ENCODE measurements around the gene TMEM135.
"Not testable (repeated sequence)": the region's sequence is repeated elsewhere in the genome, so short reads cannot be mapped to it uniquely, and the experiment has no call there.

TMEM135 gene

DNA sequence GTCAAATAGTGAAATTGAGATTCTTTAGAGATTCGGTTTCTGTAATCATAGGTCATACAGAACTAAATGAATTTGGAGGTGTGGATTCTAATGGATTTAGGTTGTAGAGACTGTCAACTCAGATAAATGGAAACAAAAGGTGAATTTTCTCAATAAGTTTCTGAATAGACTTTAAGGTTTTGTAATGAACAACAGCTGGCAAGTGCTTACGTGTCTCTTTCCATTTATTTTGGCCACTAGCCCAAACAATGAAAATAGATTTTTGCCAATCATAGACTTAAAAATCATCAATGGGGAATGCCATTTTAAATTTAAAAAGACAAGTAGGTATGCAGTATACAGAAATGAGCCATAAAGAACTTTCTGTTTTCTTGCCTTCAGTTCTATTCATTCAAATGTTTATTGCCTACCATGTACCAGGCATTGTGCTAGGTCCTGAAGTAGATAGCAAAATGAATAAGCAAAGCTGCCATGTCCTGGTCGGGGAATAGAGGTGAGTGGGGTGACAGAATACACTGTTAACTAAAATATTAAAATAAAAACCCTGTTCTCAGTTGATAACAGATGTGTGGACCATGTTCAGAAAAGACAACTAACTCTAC, 16.9 kb upstream of the TMEM135 start:
- H3K4me3 ChIP-seq (ENCODE audit: insufficient read length, low read depth): no peak overlapping the region
- H3K36me3 ChIP-seq (ENCODE audit: insufficient read depth, insufficient read length, low read length): no peaks in the 10 kb centered on the region
- peaks cover 4% of the 10 kb centered on the region for H3K4me1 ChIP-seq (ENCODE audit: insufficient read depth, insufficient read length)
- no peak for DNase-seq (ENCODE audit: low read depth, low spot score)
- no peak for TF ChIP-seq ZNF274 (IDR thresholded peaks at IDR 0.05; ENCODE audit: low read depth, low read length)
- TF ChIP-seq SUZ12 (IDR thresholded peaks at IDR 0.05; ENCODE audit: extremely low read depth, insufficient read depth, insufficient read length): no peak
- no peak for TF ChIP-seq YY1 (IDR thresholded peaks at IDR 0.05; ENCODE audit: insufficient read depth, insufficient read length)
- H3K27me3 ChIP-seq (ENCODE audit: insufficient read depth, insufficient read length): no peaks in the 10 kb centered on the region
- H3K9me3 ChIP-seq (ENCODE audit: insufficient read depth, low read length): no peaks in the 10 kb centered on the region
- no peak overlapping the region for H3K9ac ChIP-seq (ENCODE audit: insufficient read length, low read depth)

DNA sequence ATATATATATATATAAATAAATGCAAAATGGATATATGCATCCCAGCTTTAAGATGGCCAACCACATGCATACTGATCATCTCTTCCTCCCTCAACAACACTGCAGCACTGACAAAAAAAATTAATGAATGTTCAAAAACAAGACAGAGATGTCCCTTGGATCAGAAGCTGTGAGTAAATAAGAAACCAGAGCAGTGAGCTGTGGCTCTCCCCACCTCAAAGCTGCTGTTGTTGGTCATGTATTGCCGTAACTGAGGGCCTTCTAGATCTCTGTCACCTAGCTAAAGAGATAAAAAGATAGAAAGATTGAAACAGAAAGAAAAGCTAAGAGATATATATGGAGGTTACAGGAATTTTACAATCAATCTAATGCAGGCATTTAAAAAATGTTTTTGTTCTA, 15.5 kb upstream of the TMEM135 start:
- H3K9ac ChIP-seq (ENCODE audit: insufficient read length, low read depth): no peak overlapping the region
- H3K36me3 ChIP-seq (ENCODE audit: insufficient read depth, insufficient read length, low read length): no peaks in the 10 kb centered on the region
- TF ChIP-seq ZNF274 (IDR thresholded peaks at IDR 0.05; ENCODE audit: low read depth, low read length) (no peak), YY1 (IDR thresholded peaks at IDR 0.05; ENCODE audit: insufficient read depth, insufficient read length) (no peak), SUZ12 (IDR thresholded peaks at IDR 0.05; ENCODE audit: extremely low read depth, insufficient read depth, insufficient read length) (no peak)
- no peaks in the 10 kb centered on the region for H3K27me3 ChIP-seq (ENCODE audit: insufficient read depth, insufficient read length)
- peaks cover 4% of the 10 kb centered on the region for H3K4me1 ChIP-seq (ENCODE audit: insufficient read depth, insufficient read length)
- no peaks in the 10 kb centered on the region for H3K9me3 ChIP-seq (ENCODE audit: insufficient read depth, low read length)
- no peak for DNase-seq (ENCODE audit: low read depth, low spot score)
- H3K4me3 ChIP-seq (ENCODE audit: insufficient read length, low read depth): no peak overlapping the region

DNA sequence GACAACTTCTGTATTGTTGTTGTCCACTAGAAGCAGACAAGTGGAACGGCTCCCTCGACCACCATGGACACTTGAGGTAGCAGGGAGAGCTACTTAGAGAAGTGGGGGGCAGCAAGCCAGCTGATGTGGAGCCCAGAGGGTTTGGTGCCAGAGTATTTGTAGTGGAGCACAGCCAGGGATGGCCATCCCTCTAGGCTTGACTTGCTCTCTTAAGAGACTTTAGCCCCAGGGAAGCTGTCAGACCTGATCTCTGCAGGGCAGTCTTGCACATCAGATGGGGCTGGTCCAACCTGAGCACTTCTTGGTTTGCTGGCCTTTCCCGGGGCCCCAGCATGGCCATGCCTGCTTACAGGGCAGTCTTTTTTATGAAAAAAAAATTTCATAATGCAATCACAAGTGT, 15.0 kb upstream of the TMEM135 start:
- Histone ChIP-seq H3K9ac (ENCODE audit: insufficient read length, low read depth) (no peak overlapping the region), H3K4me1 (ENCODE audit: insufficient read depth, insufficient read length) (peaks cover 4% of the 10 kb centered on the region), H3K4me3 (ENCODE audit: insufficient read length, low read depth) (no peak overlapping the region), H3K36me3 (ENCODE audit: insufficient read depth, insufficient read length, low read length) (no peaks in the 10 kb centered on the region), H3K9me3 (ENCODE audit: insufficient read depth, low read length) (no peaks in the 10 kb centered on the region), H3K27me3 (ENCODE audit: insufficient read depth, insufficient read length) (no peaks in the 10 kb centered on the region)
- DNase-seq (ENCODE audit: low read depth, low spot score): no peak
- TF ChIP-seq SUZ12 (IDR thresholded peaks at IDR 0.05; ENCODE audit: extremely low read depth, insufficient read depth, insufficient read length): no peak
- no peak for TF ChIP-seq ZNF274 (IDR thresholded peaks at IDR 0.05; ENCODE audit: low read depth, low read length)
- TF ChIP-seq YY1 (IDR thresholded peaks at IDR 0.05; ENCODE audit: insufficient read depth, insufficient read length): no peak

DNA sequence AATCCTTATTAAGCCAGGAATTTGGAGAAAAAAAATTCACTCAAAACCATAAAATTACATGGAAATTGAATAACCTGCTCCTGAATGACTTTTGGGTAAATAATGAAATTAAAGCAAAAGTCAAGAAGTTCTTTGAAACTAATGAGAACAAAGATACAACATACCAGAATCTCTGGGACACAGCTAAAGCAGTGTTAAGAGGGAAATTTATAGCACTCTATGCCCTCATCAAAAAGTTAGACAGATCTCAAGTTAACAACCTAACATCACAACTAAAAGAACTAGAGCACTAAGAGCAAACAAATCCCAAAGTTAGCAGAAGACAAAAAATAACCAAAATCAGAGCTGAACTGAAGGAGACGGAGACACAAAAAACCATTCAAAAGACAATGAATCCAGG, 11.3 kb upstream of the TMEM135 start:
- H3K27me3 ChIP-seq (ENCODE audit: insufficient read depth, insufficient read length); H3K9me3 ChIP-seq (ENCODE audit: insufficient read depth, low read length); H3K4me1 ChIP-seq (ENCODE audit: insufficient read depth, insufficient read length); DNase-seq (ENCODE audit: low read depth, low spot score); H3K4me3 ChIP-seq (ENCODE audit: insufficient read length, low read depth); H3K9ac ChIP-seq (ENCODE audit: insufficient read length, low read depth); H3K36me3 ChIP-seq (ENCODE audit: insufficient read depth, insufficient read length, low read length): not testable (repeated sequence)

DNA sequence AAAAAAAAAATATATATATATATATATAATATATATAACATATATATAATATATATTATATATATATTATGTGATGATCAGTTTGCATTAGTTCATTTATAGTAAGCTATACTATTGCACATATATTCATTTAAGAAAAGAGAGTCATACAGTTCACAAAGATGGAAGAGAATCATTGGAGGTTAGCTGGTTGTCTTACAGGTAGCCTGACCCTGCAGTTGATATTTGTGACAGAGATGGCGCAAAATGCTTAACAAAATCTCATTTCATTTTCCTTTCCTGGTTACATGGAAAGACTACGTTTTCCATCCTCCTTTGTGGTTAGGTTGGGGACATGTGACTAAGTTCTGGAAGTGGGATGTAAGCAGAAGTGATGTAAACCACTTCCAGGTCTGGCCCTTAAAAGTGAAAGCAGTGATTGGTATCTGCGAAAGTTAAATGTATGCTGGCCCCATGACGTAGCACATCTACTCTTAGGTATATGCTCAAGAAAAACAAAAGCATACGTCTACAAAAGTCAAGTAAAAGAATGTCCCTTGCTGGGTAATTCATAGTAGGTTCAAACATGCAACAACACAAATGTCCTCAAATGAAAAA, 7.2 kb upstream of the TMEM135 start:
- no peak overlapping the region for H3K4me3 ChIP-seq (ENCODE audit: insufficient read length, low read depth)
- no peak for DNase-seq (ENCODE audit: low read depth, low spot score)
- TF ChIP-seq YY1 (IDR thresholded peaks at IDR 0.05; ENCODE audit: insufficient read depth, insufficient read length) (no peak), SUZ12 (IDR thresholded peaks at IDR 0.05; ENCODE audit: extremely low read depth, insufficient read depth, insufficient read length) (no peak), ZNF274 (IDR thresholded peaks at IDR 0.05; ENCODE audit: low read depth, low read length) (no peak)
- no peaks in the 10 kb centered on the region for H3K4me1 ChIP-seq (ENCODE audit: insufficient read depth, insufficient read length)
- no peaks in the 10 kb centered on the region for H3K36me3 ChIP-seq (ENCODE audit: insufficient read depth, insufficient read length, low read length)
- H3K9ac ChIP-seq (ENCODE audit: insufficient read length, low read depth): no peak overlapping the region
- H3K9me3 ChIP-seq (ENCODE audit: insufficient read depth, low read length): no peaks in the 10 kb centered on the region
- no peaks in the 10 kb centered on the region for H3K27me3 ChIP-seq (ENCODE audit: insufficient read depth, insufficient read length)

DNA sequence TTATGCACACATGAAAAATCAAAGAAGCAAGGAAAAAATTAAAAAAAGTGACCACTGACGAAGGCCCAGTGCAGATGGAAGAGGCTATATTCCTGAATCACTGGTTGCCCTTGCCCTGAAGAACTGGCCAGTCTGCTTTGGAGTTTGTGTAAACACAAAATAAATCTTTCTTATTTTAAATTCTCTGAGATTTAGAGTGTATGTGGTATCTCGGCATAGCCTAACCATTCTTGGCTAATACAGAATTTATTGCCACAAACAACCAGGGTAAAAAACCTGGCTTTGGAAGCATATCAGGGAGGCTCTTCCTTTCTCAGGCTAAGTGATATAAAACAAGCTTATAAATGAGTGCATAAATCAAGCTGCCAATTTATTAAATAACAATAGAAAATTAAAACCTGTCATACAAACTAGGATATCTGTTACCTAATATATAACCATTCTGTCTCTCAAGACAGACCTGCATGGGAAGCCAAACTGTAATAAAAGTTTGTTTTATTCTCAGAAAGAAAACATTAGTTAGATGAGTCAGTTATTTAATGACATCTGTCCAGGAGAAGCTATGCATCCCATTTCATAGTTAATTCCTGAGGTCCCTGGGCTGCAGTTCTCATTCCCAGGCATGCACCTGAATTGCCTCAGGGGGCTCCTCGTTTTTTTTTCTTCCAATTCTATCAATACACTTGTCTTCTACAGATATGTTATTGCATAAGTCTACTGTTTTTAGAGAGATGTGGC, 6.1 kb upstream of the TMEM135 start:
- no peaks in the 10 kb centered on the region for H3K4me1 ChIP-seq (ENCODE audit: insufficient read depth, insufficient read length)
- DNase-seq (ENCODE audit: low read depth, low spot score): no peak

DNA sequence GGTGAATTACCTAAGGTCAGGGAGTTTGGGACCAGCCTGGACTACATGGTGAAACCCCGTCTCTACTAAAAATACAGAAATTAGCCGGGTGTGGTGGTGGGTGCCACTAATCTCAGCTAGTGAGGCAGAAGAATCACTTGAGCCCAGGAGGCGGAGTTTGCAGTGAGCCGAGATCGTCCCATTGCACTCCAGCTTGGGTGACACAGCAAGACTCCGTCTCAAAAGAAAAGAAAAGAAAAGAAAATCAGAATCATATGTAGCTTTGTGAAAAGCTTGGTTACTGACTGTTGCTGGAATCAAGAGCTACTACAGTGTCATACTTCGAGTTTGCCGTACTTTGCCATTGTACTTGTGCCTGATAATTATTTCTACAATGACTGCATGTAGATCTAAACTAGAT, 4.2 kb upstream of the TMEM135 start:
- no peak overlapping the region for H3K9ac ChIP-seq (ENCODE audit: insufficient read length, low read depth)
- no peak for DNase-seq (ENCODE audit: low read depth, low spot score)
- TF ChIP-seq SUZ12 (IDR thresholded peaks at IDR 0.05; ENCODE audit: extremely low read depth, insufficient read depth, insufficient read length) (no peak), ZNF274 (IDR thresholded peaks at IDR 0.05; ENCODE audit: low read depth, low read length) (no peak), YY1 (IDR thresholded peaks at IDR 0.05; ENCODE audit: insufficient read depth, insufficient read length) (no peak)
- H3K4me1 ChIP-seq (ENCODE audit: insufficient read depth, insufficient read length): no peaks in the 10 kb centered on the region
- H3K27me3 ChIP-seq (ENCODE audit: insufficient read depth, insufficient read length): no peaks in the 10 kb centered on the region
- no peaks in the 10 kb centered on the region for H3K36me3 ChIP-seq (ENCODE audit: insufficient read depth, insufficient read length, low read length)
- no peaks in the 10 kb centered on the region for H3K9me3 ChIP-seq (ENCODE audit: insufficient read depth, low read length)
- H3K4me3 ChIP-seq (ENCODE audit: insufficient read length, low read depth): no peak overlapping the region

More for the DNA sequence above, 6.1 kb upstream of the TMEM135 start:
- Histone ChIP-seq H3K36me3 (ENCODE audit: insufficient read depth, insufficient read length, low read length) (no peaks in the 10 kb centered on the region), H3K27me3 (ENCODE audit: insufficient read depth, insufficient read length) (no peaks in the 10 kb centered on the region), H3K9me3 (ENCODE audit: insufficient read depth, low read length) (no peaks in the 10 kb centered on the region), H3K4me3 (ENCODE audit: insufficient read length, low read depth) (no peak overlapping the region), H3K9ac (ENCODE audit: insufficient read length, low read depth) (no peak overlapping the region)
- TF ChIP-seq ZNF274 (IDR thresholded peaks at IDR 0.05; ENCODE audit: low read depth, low read length) (no peak), SUZ12 (IDR thresholded peaks at IDR 0.05; ENCODE audit: extremely low read depth, insufficient read depth, insufficient read length) (no peak), YY1 (IDR thresholded peaks at IDR 0.05; ENCODE audit: insufficient read depth, insufficient read length) (no peak)

Data from NT2/D1 (cell line).